PFSK-1 (cell line): ENCODE data around the gene UGGT2.

Experiments
- FOXP2 ChIP-seq: optimal IDR thresholded peaks from 2 replicates; pipeline ENCODE3; 2011; ENCODE audit warnings: borderline replicate concordance, control low read depth, inconsistent platforms; ENCODE audit not compliant: insufficient read depth; ENCODE audit errors: extremely low read length, extremely low read depth
- REST ChIP-seq, 2 experiments: IDR thresholded peaks; 2 replicates each; pipeline versions ENCODE4 v1.6.1 to v1.8.0; 2011 to 2012; ENCODE audit warnings: low read depth in 2 of 2, low read length in 2 of 2, control low read depth in 1 of 2, inconsistent platforms in 1 of 2, mild to moderate bottlenecking in 1 of 2, moderate library complexity in 1 of 2; ENCODE audit not compliant: insufficient read depth in 1 of 2
- SIN3A ChIP-seq: IDR thresholded peaks from 2 replicates; pipeline ENCODE4 v1.6.1; 2012; ENCODE audit warnings: mild to moderate bottlenecking, low read length, moderate library complexity, borderline replicate concordance; ENCODE audit not compliant: insufficient read depth

GRCh38 chr13:95955719-95956118 lies 97.5 kb downstream of the UGGT2 start:
- TF ChIP-seq SIN3A (no peak), FOXP2 (no peak), REST (IDR thresholded peaks at IDR 0.05; ENCODE audit: insufficient read depth in 1 of 2, low read depth in 2 of 2, low read length in 2 of 2) (no peak)
